Testis (tissue), 3 donors: ENCODE measurements around the gene MYO5B. TPM values are rescaled to one million over a fixed set of nuclear protein-coding genes. Genes with fewer than 3 reads are reported as not detected.

Experiments used
- DNase-seq: peaks from one replicate; pipeline ENCODE4 v3.0.0-alpha.2; 2019
- H3K27ac ChIP-seq, 2 donors: fragments of 200-600 bp; sonication (generic); one replicate each; pipeline ENCODE4 v1.5.1; 2019
- H3K27me3 ChIP-seq: fragments of 200-600 bp; sonication (generic); one replicate; pipeline ENCODE4 v1.5.1; 2019
- H3K36me3 ChIP-seq: fragments of 200-600 bp; sonication (generic); one replicate; pipeline ENCODE4 v1.5.1; 2017; ENCODE audit warnings: low read depth; ENCODE audit errors: missing control alignments
- H3K4me1 ChIP-seq: fragments of 200-600 bp; sonication (generic); one replicate; pipeline ENCODE4 v1.5.1; 2019
- H3K4me3 ChIP-seq, 2 donors: fragments of 200-600 bp; sonication (generic); one replicate each; pipeline ENCODE4 v1.5.1; 2017 to 2019
- H3K9me3 ChIP-seq: fragments of 200-600 bp; sonication (generic); one replicate; pipeline ENCODE4 v1.5.1; 2017
- CTCF ChIP-seq, 3 experiments: fragments of 450-650 bp in 2 of 3; fragments of 200-600 bp in 1 of 3; sonication (generic) in 1 of 3; IDR thresholded peaks; one replicate each; pipeline ENCODE4 v1.5.1; 2016 to 2019; ENCODE audit warnings: antibody characterized with exemption in 3 of 3, mild to moderate bottlenecking in 2 of 3, moderate library complexity in 1 of 3
- POLR2A ChIP-seq: fragments of 450-650 bp; IDR thresholded peaks from one replicate; pipeline ENCODE4 v1.6.1; 2017; ENCODE audit warnings: antibody characterized with exemption, mild to moderate bottlenecking, moderate library complexity
- WGBS, 2 donors: methylation state at CpG; one replicate each; pipeline ENCODE4 v1.1.5; 2018; 5-methylcytosine and 5-hydroxymethylcytosine counted together
- intact Hi-C: fragments of 100-400 bp; cut with DNase I; formaldehyde crosslinking; loops from one replicate; pipeline ENCODE4 v1.15.1; 2023; ENCODE audit warnings: low total_unique reads
- polyA plus RNA-seq: library from polyadenylated mRNA; stranded (reverse); fragments of 350-450 nt; fragmentation: Illumina TruSeq; extraction: RNeasy Lipid Tissue Mini Kit (QIAGEN cat#74804); gene quantifications from one replicate; pipeline ENCODE4 v1.2.3, GENCODE V29; 2014; ENCODE audit warnings: low read depth, low replicate concordance; ENCODE audit not compliant: insufficient read depth
- total RNA-seq, 2 donors: library from RNA; depleted of rRNA; stranded (reverse); fragments of >200 nt; gene quantifications; one replicate each; pipeline ENCODE4 v1.2.3, GENCODE V29; 2016

Gene MYO5B
- total and polyA plus RNA-seq, 3 donors from 2014 or later: 24.8 to 31.8 (median 26.1) TPM

DNA sequence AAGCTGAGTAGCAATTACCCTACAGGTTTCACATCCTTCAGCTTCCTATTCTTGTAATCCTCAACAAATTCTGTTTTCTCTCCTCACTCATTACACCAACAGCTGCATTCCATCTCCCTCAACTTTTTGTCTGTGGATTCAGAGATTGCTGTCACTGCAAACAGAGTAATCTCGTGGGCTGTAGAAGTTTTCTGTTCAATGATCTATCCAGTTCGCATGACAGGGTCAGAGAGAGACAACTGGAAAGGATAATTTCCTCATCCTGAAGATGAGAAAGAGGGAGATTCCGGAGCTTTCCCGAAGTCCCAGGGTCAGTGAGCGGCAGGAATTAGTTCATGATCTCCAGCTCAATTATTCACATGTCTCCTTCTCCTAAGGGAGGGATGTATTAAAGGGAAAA is 75.7 kb downstream of the MYO5B start:
- Histone ChIP-seq H3K27ac (no peak overlapping the region), H3K36me3 (no peaks in the 10 kb centered on the region), H3K4me3 (no peak overlapping the region), H3K27me3 (no peaks in the 10 kb centered on the region), H3K9me3 (no peaks in the 10 kb centered on the region), H3K4me1 (no peaks in the 10 kb centered on the region)
- 64 to 66% methylated on average over 5 of the region's 5 CpGs for WGBS, 2 donors
- no peak for TF ChIP-seq CTCF (IDR thresholded peaks at IDR 0.05)
- TF ChIP-seq POLR2A: no peak
- intact Hi-C loops: no loop called here
- no peak for DNase-seq

- WGBS, 2 donors: 75 to 92% methylated on average over 2 to 3 of the region's 3 CpGs
- DNase-seq: no peak
Measured at GRCh38 chr18:50117863-50118262, 77.1 kb downstream of the MYO5B start.

DNA sequence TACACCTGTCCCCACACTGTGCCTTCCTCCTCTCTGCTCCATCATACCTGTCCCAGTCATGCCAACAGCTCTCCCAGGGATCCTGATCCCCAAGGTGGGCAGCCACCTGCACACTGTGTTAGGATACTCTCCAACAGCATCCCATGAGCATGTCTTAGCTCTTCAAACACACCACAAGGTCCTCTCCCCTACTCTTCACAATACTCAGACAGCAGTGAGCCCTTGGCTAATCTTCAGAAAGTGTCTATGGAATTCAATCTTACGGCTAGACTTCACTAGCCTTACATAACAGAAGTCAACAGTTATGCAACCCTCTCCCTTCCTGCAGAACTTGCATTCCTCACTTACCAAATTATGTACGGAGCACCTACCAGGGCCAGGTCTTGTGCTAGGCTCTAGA is 79.9 kb downstream of the MYO5B start:
- Histone ChIP-seq H3K27ac (no peak overlapping the region), H3K36me3 (no peaks in the 10 kb centered on the region), H3K27me3 (no peaks in the 10 kb centered on the region), H3K4me3 (no peak overlapping the region), H3K9me3 (no peaks in the 10 kb centered on the region), H3K4me1 (no peaks in the 10 kb centered on the region)
- TF ChIP-seq POLR2A (no peak), CTCF (IDR thresholded peaks at IDR 0.05) (no peak)
- WGBS, 2 donors: 90 to 95% methylated on average over 2 of the region's 2 CpGs
- intact Hi-C loops: no loop called here
- no peak for DNase-seq

More at GRCh38 chr18:50117863-50118262, 77.1 kb downstream of the MYO5B start:
- Histone ChIP-seq H3K27me3 (no peaks in the 10 kb centered on the region), H3K9me3 (no peaks in the 10 kb centered on the region), H3K27ac (no peak overlapping the region), H3K36me3 (no peaks in the 10 kb centered on the region), H3K4me3 (no peak overlapping the region), H3K4me1 (no peaks in the 10 kb centered on the region)
- intact Hi-C loops: no loop called here
- TF ChIP-seq POLR2A: no peak
- TF ChIP-seq CTCF (IDR thresholded peaks at IDR 0.05): no peak

- Histone ChIP-seq H3K9me3 (no peaks in the 10 kb centered on the region), H3K4me1 (no peaks in the 10 kb centered on the region), H3K27ac (no peak overlapping the region), H3K4me3 (no peak overlapping the region), H3K36me3 (no peaks in the 10 kb centered on the region), H3K27me3 (no peaks in the 10 kb centered on the region)
- 69 to 76% methylated on average over 6 of the region's 6 CpGs for WGBS, 2 donors
- TF ChIP-seq CTCF (IDR thresholded peaks at IDR 0.05): no peak
- TF ChIP-seq POLR2A: no peak
- DNase-seq: no peak
- intact Hi-C loops: no loop called here
Measured at GRCh38 chr18:50114448-50114847, 80.5 kb downstream of the MYO5B start.

DNA sequence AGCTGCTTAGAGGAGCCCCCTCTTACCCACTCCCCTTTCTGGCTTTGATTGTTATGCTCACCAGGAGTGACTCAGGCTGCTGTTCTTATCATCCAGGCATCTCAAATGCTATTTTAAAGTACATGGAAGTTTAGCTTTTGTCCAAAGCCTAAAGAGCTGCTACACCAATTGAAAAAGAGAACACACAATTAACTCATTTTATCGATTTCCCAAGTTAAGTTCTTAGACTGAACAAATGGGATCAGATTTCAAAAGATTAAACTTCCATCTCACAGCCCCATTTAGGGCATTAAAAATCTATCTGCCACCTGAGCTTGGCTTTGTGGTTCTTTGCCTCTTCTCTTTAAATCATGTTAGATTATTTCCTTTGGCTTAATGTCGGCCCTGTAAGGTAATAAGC is 81.2 kb downstream of the MYO5B start:
- TF ChIP-seq CTCF (IDR thresholded peaks at IDR 0.05): no peak
- no peak for TF ChIP-seq POLR2A
- DNase-seq: no peak
- WGBS, 2 donors: 77 to 83% methylated on average over 2 of the region's 2 CpGs
- Histone ChIP-seq H3K27me3 (no peaks in the 10 kb centered on the region), H3K36me3 (no peaks in the 10 kb centered on the region), H3K27ac (no peak overlapping the region), H3K4me1 (no peaks in the 10 kb centered on the region), H3K4me3 (no peak overlapping the region), H3K9me3 (no peaks in the 10 kb centered on the region)
- intact Hi-C loops: no loop called here
